HG03432 (cell line): Measurements from ENCODE around the gene MKNK1.

Experiments
- ATAC-seq: cut with Tn5 transposase; IDR thresholded peaks from one replicate; pipeline ENCODE4 v1.9.1; 2021; ENCODE audit warnings: mild to moderate bottlenecking, moderate library complexity; ENCODE audit not compliant: unreplicated experiment

The MKNK1 gene

DNA sequence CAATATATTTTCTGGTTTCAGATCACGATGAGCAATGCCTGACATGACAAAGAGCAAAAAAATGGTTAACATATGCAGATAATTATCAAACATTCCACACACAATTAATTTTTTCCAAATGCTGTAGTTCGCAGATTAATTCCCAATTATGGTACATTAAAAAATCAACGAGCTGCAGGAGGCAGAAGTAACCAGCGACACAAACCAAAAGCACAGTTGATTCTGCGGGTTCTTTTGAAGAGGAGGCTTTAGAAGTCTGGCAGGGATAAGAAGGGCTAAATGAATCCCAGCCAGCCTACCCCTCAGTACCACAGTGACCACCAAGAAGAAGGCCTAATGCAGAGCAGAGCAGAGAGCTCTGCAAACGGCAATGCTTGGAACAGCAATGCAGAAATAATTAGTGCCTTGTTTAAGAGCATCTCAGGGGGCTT lies 35.6 kb downstream of the MKNK1 start:
- ATAC-seq: no peak

- ATAC-seq: no peak
These were observed 40.7 kb downstream of the MKNK1 start for GRCh38 chr1:46563341-46563740.

DNA sequence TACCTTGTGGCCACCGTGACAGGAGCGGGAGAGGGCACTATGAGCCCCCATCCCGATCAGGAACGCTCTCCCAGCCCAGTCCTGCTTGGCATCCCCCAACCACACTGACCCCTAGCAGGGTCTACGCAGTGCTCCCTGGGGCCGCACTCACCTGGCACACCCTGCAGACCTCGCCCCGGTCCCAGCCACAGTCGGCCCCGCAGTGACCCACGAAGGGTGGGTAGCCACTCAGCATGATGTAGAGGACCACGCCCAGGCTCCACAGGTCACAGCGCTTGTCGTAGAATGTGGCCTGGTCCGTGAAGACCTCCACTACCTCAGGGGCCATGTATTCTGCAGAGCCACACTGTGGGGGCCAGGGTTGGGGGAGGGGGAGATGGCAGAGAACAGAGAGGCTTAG lies 41.6 kb downstream of the MKNK1 start:
- ATAC-seq: no peak

GRCh38 chr1:46558966-46559365 lies 45.1 kb downstream of the MKNK1 start:
- ATAC-seq: no peak

DNA sequence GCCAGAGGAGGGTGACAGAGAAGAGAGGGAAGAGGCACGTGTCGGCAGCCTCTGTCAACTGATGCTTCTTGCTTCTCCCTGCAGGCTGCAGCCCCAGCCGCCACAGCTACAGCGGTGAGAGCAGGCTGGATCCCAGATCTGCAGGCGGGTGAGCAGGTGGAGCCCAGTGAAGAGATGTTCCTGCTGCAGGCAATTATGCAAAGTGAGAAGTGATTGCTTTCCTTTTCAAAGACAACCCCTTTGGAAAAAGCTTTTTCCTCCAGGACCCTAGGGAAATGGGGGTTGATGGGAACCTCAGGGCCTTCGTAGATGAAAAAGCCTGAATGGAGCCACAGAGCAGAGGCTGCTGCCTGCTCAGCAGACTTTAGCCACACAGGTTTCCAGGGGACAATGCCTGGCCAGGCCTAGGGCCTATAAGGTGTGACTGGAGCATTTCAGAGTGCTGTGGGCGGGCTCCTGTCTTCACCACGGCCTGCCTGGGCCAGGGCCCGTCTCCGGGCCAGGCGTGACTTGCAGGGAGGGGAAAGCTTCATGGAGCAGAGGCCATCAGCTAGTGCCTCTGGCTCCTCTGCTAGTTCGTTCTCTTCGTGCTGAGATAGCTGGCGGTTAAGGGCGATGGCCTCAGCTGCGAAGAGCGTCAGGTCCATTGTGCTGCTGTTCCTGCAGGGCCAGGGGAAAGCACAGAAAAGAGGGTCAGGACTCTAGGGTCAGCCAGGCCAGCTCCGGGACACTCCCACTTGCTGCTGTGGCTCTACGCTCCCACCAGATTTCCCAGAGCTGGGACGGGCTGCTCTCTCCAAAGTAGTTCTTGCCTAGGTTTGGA lies 45.7 kb downstream of the MKNK1 start:
- no peak for ATAC-seq

DNA sequence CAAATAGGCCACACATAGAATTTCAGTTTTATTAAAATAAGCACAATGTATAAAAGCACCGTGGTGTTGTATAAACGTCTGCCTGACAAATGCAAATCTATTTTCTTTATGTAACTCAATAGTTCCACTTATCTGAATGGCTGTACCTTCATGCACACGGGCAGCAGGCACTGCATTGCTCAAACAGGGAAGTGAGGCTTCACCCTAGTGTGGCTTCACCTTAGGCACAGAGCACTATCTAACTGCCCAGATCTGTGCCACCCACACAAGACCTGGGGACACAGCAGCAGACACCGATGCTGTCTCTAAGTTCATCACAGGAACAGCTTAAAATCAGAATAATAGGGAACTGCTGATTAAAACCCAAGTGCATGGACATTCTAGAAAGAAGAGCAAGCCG lies 46.7 kb downstream of the MKNK1 start:
- ATAC-seq: no peak

GRCh38 chr1:46556822-46557221 lies 47.2 kb downstream of the MKNK1 start:
- no peak for ATAC-seq

GRCh38 chr1:46555826-46556619 lies 48.0 kb downstream of the MKNK1 start:
- ATAC-seq: no peak

- no peak for ATAC-seq
These were observed 49.3 kb downstream of the MKNK1 start for GRCh38 chr1:46554597-46555381.

- no peak for ATAC-seq
These were observed 49.9 kb downstream of the MKNK1 start for GRCh38 chr1:46554236-46554596.

GRCh38 chr1:46553506-46553905 lies 50.6 kb downstream of the MKNK1 start:
- ATAC-seq: no peak

DNA sequence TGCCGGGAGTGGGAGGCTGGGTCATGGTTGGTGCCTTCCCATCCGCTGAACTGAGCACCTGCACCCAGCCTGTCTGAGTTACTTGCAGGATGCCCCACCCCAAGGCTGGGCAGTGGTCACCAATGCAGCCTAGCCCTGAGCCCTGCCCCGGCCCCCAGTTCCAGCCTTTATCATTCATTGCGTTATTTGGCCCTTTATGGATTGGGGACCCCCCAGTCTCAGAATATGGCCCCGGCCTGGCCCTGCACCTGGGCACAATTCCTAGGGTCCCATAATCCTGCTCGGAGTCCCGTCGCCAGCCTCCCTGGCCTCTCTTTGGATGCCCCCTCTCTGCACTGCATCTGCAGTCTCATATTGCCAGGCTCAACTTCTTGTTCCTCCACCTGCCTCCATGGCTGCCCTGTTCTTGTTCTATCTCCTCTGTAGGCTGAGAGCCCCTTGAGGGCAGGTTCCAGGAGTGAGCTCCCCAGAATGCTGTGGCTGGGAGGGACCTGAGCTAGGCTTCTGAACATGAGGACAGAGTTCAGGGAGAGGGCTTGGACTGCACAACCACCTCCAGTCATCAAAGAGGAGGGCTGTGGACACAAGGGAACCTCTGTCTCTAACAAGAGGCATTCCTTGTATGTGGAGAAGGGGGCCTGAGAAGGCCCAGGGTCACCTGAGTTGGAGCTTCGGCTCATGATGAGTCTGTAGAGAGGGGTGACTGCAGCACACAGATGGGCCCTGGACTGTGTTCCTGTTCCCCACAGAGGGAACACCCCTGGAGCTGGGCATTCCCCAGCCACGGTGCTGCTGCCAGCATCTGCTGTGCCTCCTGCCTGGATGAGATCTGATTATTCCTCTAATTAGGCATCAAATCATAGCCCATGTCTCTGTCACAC lies 51.5 kb downstream of the MKNK1 start:
- ATAC-seq: no peak

GRCh38 chr1:46551597-46552095 lies 52.4 kb downstream of the MKNK1 start, which contains the start of gene KNCN:
KNCN (minus strand) TSS chr1:46551647; CDS start chr1:46551215, 432 bp downstream.
- no peak for ATAC-seq

- no peak for ATAC-seq
These were observed 53.3 kb downstream of the MKNK1 start for GRCh38 chr1:46550751-46551231.

DNA sequence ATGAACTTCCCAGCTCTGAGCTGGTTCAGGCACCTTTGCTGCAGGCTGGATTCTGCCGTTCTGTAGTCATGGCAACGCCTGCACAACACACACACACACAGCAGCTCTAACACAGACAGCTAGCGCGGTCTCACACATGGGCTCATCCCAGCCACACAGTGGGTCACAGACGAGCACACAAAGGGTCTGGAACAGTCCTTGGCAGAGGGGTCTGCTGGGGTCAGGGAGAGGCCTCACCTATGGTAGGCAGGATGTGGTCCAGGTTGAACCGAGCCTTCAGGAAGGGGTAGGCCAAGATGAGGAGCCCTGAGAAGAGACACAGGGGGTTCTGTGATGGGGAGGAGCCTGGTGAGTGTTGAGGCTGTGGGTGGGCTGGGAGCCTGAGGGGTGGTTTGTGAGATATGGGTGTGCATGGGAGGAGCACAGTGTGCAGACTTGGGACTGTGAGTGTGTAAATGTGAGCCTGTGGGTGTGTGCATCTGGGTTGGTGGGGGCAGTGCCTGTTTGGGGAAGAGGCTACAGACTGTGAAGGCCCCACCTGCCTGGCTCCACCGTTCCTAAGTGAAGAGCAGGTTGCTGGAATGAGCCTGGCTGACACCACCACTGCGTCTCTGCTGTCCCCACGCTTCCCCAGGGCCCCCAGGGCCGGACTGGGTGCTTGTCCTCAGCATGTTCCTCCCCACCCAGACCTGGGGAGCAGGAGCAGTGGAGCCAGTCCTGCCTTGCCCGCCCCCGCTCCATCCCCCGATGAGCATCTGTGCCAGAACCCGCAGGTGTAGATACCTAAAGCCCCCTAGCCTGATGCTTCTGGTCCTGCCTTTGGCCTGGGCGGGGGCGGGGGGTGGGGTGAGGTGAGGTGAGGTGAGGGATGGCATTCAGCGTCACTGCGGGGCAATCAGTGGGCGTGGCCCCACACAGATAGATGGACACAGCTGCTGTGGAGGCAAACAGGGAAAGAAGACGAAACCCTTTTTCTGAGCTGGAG lies 54.1 kb downstream of the MKNK1 start:
- no peak for ATAC-seq

DNA sequence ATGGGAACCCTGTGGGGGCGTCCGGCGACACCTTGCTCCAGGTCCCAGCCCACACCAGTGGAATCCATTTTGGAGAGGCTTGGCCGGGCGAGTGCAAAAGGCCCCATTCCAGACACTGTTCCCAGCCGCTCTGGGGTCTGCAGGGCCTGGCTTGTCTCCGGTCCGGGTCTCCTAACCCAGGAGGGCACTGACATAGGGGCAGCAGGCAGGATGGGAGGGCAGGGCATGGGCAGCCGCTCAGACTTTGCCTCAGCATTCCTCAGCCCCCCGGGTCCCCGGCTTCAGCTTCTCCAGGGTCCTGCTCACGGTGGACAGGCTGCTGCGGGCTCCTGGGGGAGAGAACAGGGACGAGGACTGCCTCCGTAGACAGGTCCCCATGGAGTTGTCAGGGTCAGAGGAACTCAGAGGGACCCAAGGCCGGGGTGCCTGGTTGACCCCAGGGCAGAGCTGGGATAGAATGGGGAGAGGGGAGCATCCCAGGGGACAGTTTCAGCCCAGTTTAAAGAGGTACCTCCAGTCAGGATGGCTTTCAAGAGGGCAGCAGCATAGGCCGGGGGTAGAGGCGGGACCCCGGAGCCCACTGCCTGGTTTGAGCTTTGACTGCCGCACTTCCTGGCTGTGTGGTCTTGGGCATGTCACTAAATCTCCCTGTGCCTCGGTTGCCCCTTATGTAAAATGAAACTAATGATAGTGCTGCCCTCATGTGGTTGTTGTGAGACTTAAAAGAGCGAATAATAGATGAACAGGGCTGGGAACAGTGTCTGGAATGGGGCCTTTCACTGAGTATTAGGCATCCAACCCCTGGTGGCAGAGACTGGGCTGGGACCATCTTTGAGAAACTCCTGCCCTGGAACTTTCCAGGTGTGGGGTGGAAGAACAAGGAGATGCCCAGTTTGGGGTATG lies 56.3 kb downstream of the MKNK1 start:
- no peak for ATAC-seq

DNA sequence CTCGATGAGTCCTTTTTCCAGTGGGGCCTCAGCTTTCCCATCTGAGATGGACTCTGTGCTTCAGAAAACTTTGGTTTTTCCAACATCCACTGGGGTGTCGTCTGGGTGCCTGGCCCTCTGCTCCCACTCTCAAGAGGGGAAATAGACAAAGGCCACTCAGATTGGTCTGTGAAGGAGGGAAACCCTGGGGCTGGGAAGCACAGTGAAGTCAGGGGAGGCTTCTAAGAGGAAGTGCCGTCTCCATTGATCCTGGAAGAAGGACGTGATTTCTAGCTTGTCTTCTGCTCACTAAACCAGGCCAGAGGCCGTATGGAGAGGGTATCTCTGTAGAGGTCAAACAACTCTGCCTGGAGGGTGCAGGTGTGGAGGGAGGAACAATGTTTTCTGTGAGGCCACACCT lies 57.9 kb downstream of the MKNK1 start:
- no peak for ATAC-seq

- ATAC-seq: no peak
These were observed 58.3 kb downstream of the MKNK1 start for GRCh38 chr1:46545784-46546183.
